NCI-H748 (cell line): ENCODE measurements around the gene L3MBTL2.

Experiments
- DNase-seq: peaks from one replicate; lab custom pipeline; 2025; ENCODE audit not compliant: unreplicated experiment; lab: John Stamatoyannopoulos, UW

Gene L3MBTL2

GRCh38 chr22:41267958-41268357 lies 62.8 kb downstream of the L3MBTL2 start:
- no peak for DNase-seq

GRCh38 chr22:41271787-41272186 lies 66.7 kb downstream of the L3MBTL2 start:
- no peak for DNase-seq

DNA sequence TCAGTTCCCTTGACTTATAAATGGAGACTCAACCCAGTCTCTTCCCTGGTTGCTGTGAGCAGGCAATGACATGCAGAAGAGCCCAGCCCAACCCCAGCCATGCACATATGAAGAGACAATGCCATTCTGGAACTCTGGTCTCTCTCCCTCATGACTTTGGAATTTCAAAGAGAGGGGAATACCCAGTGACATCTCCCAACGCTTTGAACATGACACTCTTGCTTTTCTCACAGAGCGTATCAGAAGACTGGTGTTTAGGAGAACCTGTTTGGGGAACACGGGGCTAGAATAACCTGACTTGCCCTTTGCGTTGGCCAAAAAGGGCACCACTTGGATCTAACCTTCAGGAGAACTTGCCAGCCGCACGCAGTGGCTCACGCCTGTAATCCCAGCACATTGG lies 68.0 kb downstream of the L3MBTL2 start:
- DNase-seq: no peak

DNA sequence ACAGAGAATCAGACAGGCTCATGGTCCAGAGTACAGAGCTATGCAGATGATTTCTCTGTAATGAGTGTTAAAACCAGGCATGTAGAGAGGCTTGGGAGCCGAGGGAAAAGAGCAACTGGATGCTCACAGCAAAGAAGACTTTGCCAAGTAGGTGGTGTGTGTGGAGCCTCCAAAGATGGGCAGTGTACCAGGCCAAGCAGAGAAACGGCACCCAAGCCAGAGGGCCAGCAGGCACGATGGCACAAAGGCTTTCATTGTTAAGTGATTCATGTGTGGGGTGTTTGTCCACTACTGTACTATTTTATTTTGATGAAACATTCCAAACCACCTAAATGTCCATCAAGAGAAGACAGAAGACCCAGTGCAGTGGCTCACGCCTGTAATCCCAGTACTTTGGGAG lies 69.7 kb downstream of the L3MBTL2 start:
- no peak for DNase-seq

DNA sequence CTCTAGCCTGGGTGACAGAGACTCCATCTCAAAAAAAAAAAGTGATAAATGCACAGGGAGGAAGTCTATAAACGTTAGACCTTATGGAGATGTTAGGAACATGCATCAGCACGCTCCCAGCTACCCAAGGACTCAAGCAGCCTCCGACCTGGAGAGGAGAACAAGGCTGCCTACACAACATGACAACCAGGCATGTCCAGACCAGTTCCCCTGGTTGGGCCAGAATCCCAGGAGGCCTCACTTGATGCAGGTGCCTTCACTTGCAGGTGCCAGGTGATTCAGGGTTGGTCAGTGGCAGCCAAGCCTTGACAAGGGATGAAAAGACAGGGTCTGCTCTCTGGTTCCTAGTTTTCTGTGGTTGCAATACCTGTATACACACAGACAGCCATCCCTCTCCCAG lies 75.0 kb downstream of the L3MBTL2 start:
- DNase-seq: no peak

- no peak for DNase-seq
Measured at GRCh38 chr22:41280854-41281253, 75.7 kb downstream of the L3MBTL2 start.
